Keratinocyte (primary cell): ENCODE data around the gene LYVE1. TPM values are rescaled to one million over a fixed set of nuclear protein-coding genes. Genes with fewer than 3 reads are reported as not detected.

ENCODE experiments used
- DNase-seq: peaks from one replicate; pipeline ENCODE4 v3.0.0-alpha.2; 2011; ENCODE audit warnings: low read depth, missing footprints, low spot score
- FAIRE-seq: peaks from 2 replicates; lab custom pipeline; 2011; peaks lifted over from hg19 to GRCh38; lab: Jason Lieb, UNC
- H2AFZ ChIP-seq: 2 replicates; pipeline ENCODE4 v1.6.0; 2012; ENCODE audit warnings: low read length, control low read depth, inconsistent platforms; ENCODE audit not compliant: control insufficient read depth
- H3K27ac ChIP-seq: 2 replicates; pipeline ENCODE4 v1.5.1; 2011; ENCODE audit warnings: low read length; ENCODE audit not compliant: control insufficient read depth, insufficient read depth
- H3K27me3 ChIP-seq: 3 replicates; pipeline ENCODE4 v1.6.0; 2011; ENCODE audit warnings: low read length; ENCODE audit not compliant: control insufficient read depth, insufficient read depth; ENCODE audit errors: extremely low read depth
- H3K36me3 ChIP-seq, 2 experiments: 2 replicates in 1 of 2; 3 replicates in 1 of 2; pipeline ENCODE4 v1.5.1; 2011; ENCODE audit warnings: low read length in 2 of 2, mild to moderate bottlenecking in 1 of 2; ENCODE audit not compliant: control insufficient read depth in 2 of 2, insufficient read depth in 2 of 2; ENCODE audit errors: extremely low read depth in 1 of 2
- H3K4me1 ChIP-seq: 3 replicates; pipeline ENCODE4 v1.5.1; 2011; ENCODE audit warnings: low read length; ENCODE audit not compliant: control insufficient read depth, insufficient read depth; ENCODE audit errors: extremely low read depth
- H3K4me2 ChIP-seq: 3 replicates; pipeline ENCODE4 v1.6.0; 2011; ENCODE audit warnings: low read depth, low read length; ENCODE audit not compliant: control insufficient read depth, insufficient read depth; ENCODE audit errors: extremely low read depth
- H3K4me3 ChIP-seq, 3 experiments: fragments of 200-600 bp in 1 of 3; sonication (generic) in 1 of 3; 2 replicates in 2 of 3; 3 replicates in 1 of 3; pipeline ENCODE4 v1.5.1; 2011 to 2016; ENCODE audit warnings: low read length in 3 of 3, mild to moderate bottlenecking in 3 of 3, control low read depth in 2 of 3, inconsistent platforms in 1 of 3, low read depth in 1 of 3, mixed read lengths in 1 of 3, mixed run types in 1 of 3, moderate library complexity in 1 of 3; ENCODE audit not compliant: control insufficient read depth in 2 of 3, insufficient read depth in 2 of 3; ENCODE audit errors: extremely low read depth in 1 of 3
- H3K79me2 ChIP-seq: 2 replicates; pipeline ENCODE4 v1.6.0; 2012; ENCODE audit warnings: low read length; ENCODE audit not compliant: control insufficient read depth, insufficient read depth
- H3K9ac ChIP-seq: 3 replicates; pipeline ENCODE4 v1.6.0; 2011; ENCODE audit warnings: low read length; ENCODE audit not compliant: control insufficient read depth, insufficient read depth; ENCODE audit errors: extremely low read depth
- H3K9me1 ChIP-seq: 3 replicates; pipeline ENCODE4 v1.6.0; 2011; ENCODE audit warnings: low read length; ENCODE audit not compliant: control insufficient read depth, insufficient read depth; ENCODE audit errors: extremely low read depth
- H3K9me3 ChIP-seq: 2 replicates; pipeline ENCODE4 v1.5.1; 2012; ENCODE audit warnings: low read depth, low read length; ENCODE audit not compliant: control insufficient read depth
- H4K20me1 ChIP-seq: 3 replicates; pipeline ENCODE4 v1.6.0; 2011; ENCODE audit warnings: low read length; ENCODE audit not compliant: control insufficient read depth, insufficient read depth; ENCODE audit errors: extremely low read depth
- EZH2 ChIP-seq: IDR thresholded peaks from one replicate; pipeline ENCODE4 v1.6.1; 2012; ENCODE audit warnings: inconsistent platforms, mild to moderate bottlenecking, low read length, moderate library complexity
- dilution Hi-C: fragments of 300-500 bp; cut with MboI; formaldehyde crosslinking; loops from one replicate; pipeline ENCODE4 v1.7.0; 2020; ENCODE audit warnings: low sequenced_read_pairs; ENCODE audit not compliant: extremely low pct_ligation_motif_present
- polyA plus RNA-seq, 5 experiments: library from polyadenylated mRNA; depleted of rRNA in 3 of 5; stranded (reverse) in 3 of 5; stranded (forward) in 1 of 5; unstranded in 1 of 5; fragments of >200 nt; gene quantifications; 1 replicate in 1 of 5; 2 replicates in 3 of 5; 3 replicates in 1 of 5; pipeline versions ENCODE4 v1.2.1 to v1.2.3, GENCODE V29; 2011 to 2012; ENCODE audit warnings: missing spikeins in 2 of 5, low read depth in 1 of 5, low replicate concordance in 1 of 5
- TF ChIP-seq, protein P1 (sequence below), 3 experiments: IDR thresholded peaks in 1 of 3; conservative IDR thresholded peaks in 1 of 3; optimal IDR thresholded peaks in 1 of 3; 2 replicates in 2 of 3; 3 replicates in 1 of 3; pipeline versions ENCODE3 to v1.5.1; 2011; ENCODE audit warnings: low read length in 3 of 3, mild to moderate bottlenecking in 3 of 3, moderate library complexity in 2 of 3, control low read depth in 1 of 3, inconsistent platforms in 1 of 3; ENCODE audit not compliant: insufficient read depth in 2 of 3; ENCODE audit errors: extremely low read depth in 1 of 3

The LYVE1 gene
- polyA plus RNA-seq, 1 donor (not counting 4 experiments of a cell fraction or from before 2014, with no cell fraction given): not detected

DNA sequence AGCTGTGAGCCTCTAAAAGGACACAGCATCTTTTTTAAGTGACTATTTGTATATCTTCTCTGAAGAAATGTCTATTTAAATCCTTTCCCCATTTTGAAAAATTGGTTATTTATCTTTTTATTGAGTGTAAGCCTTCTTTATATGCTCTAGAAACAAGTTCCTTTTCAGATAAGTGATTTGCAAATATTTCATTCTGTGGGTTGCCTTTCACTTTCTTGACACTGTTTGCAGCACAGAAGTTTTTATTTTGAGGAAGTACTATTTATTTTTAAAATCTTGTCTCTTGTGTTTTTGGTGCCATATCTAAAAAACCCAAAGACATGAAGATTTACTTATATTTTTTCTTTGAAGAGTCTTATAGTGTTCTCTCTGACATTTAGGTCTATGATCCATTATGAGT lies 40.1 kb upstream of the LYVE1 start:
- no peak overlapping the region for H2AFZ ChIP-seq
- no peak overlapping the region for H3K4me2 ChIP-seq
- H3K9ac ChIP-seq: no peak overlapping the region
- no peak for TF ChIP-seq EZH2
- TF ChIP-seq, protein P1, sequence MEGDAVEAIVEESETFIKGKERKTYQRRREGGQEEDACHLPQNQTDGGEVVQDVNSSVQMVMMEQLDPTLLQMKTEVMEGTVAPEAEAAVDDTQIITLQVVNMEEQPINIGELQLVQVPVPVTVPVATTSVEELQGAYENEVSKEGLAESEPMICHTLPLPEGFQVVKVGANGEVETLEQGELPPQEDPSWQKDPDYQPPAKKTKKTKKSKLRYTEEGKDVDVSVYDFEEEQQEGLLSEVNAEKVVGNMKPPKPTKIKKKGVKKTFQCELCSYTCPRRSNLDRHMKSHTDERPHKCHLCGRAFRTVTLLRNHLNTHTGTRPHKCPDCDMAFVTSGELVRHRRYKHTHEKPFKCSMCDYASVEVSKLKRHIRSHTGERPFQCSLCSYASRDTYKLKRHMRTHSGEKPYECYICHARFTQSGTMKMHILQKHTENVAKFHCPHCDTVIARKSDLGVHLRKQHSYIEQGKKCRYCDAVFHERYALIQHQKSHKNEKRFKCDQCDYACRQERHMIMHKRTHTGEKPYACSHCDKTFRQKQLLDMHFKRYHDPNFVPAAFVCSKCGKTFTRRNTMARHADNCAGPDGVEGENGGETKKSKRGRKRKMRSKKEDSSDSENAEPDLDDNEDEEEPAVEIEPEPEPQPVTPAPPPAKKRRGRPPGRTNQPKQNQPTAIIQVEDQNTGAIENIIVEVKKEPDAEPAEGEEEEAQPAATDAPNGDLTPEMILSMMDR (optimal IDR thresholded peaks at IDR 0.05 in 1 of 3, IDR thresholded peaks at IDR 0.05 in 1 of 3, conservative IDR thresholded peaks at IDR 0.05 in 1 of 3; ENCODE audit: extremely low read depth in 1 of 3, insufficient read depth in 2 of 3, low read length in 3 of 3): no peak
- peaks cover 30% of the 10 kb centered on the region for H3K4me1 ChIP-seq
- DNase-seq (no peak), FAIRE-seq (no peak)
- dilution Hi-C loops: no loop called here
- no peaks in the 10 kb centered on the region for H3K27me3 ChIP-seq
- H3K36me3 ChIP-seq: no peaks in the 10 kb centered on the region
- H4K20me1 ChIP-seq: no peaks in the 10 kb centered on the region
- no peaks in the 10 kb centered on the region for H3K79me2 ChIP-seq
- H3K9me1 ChIP-seq: no peaks in the 10 kb centered on the region
- H3K27ac ChIP-seq: no peak overlapping the region
- no peaks in the 10 kb centered on the region for H3K9me3 ChIP-seq
- H3K4me3 ChIP-seq: no peak overlapping the region

DNA sequence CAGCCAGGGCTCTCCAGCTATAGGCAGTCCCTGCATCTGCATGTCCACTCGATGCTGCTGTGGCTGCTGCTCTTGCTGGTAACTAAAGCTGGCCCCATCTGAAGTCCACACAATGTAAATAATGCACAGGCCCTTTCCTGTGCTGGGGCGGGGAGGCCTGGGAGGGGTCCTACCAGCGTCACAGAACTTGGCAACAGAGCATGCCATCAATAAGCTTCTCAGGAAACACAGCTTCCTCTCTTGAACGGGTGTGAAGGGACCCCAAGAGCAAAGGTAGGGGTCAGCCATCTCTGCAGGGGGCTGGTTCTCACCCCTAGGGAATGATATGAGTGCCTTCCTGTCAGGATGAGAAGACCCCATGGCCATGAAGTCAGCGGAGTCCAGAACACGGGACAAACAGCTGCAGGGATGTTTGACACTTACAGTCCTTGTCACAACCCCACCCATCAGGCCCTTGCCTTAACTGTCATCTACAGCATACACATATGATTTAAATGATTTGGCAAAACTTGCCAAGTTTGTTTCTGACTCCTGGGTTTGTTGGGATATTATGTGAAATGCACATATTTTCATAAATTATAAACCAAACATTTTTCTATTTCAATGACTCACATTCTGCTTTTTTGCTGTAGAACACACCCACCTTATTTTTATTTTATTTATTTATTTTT lies 39.1 kb upstream of the LYVE1 start:
- no peaks in the 10 kb centered on the region for H3K27me3 ChIP-seq
- H3K27ac ChIP-seq: no peak overlapping the region
- peaks cover 30% of the 10 kb centered on the region for H3K4me1 ChIP-seq
- no peak overlapping the region for H2AFZ ChIP-seq
- no peak overlapping the region for H3K9ac ChIP-seq
- TF ChIP-seq, protein P1 (optimal IDR thresholded peaks at IDR 0.05 in 1 of 3, IDR thresholded peaks at IDR 0.05 in 1 of 3, conservative IDR thresholded peaks at IDR 0.05 in 1 of 3; ENCODE audit: extremely low read depth in 1 of 3, insufficient read depth in 2 of 3, low read length in 3 of 3): no peak
- no peak for TF ChIP-seq EZH2
- FAIRE-seq (no peak), DNase-seq (no peak)
- H3K4me3 ChIP-seq: no peak overlapping the region
- no peaks in the 10 kb centered on the region for H4K20me1 ChIP-seq
- no peaks in the 10 kb centered on the region for H3K36me3 ChIP-seq
- no peaks in the 10 kb centered on the region for H3K9me3 ChIP-seq
- H3K9me1 ChIP-seq: no peaks in the 10 kb centered on the region
- dilution Hi-C loops: no loop called here
- H3K4me2 ChIP-seq: no peak overlapping the region
- no peaks in the 10 kb centered on the region for H3K79me2 ChIP-seq
